Pericardium fibroblast (primary cell): Measurements from ENCODE around the gene LARP1. TPM values are rescaled to one million over a fixed set of nuclear protein-coding genes. Genes with fewer than 3 reads are reported as not detected.

Source experiments
- total RNA-seq: library from RNA; depleted of rRNA; stranded (reverse); fragments of >200 nt; gene quantifications from 2 replicates; pipeline ENCODE4 v1.2.3, GENCODE V29; 2015

LARP1 gene
- 77.5 and 101 TPM in 2 replicates for total RNA-seq

GRCh38 chr5:154755361-154756008 is at the start of gene LARP1:
LARP1 (plus strand) TSS chr5:154755377; CDS start chr5:154755758, 381 bp downstream.

GRCh38 chr5:154850255-154851062 is 95.3 kb downstream of the LARP1 start, which contains the start of gene FAXDC2:
FAXDC2 (minus strand) TSS chr5:154850603; CDS start chr5:154838178, 12,425 bp downstream.

GRCh38 chr5:154858297-154858971 is 103.3 kb downstream of the LARP1 start, which contains the start of gene CNOT8:
CNOT8 (plus strand) TSS chr5:154858627; CDS start chr5:154863279, 4,652 bp downstream.

Other genes starting within 250 kb of the LARP1 start
- gene FAXDC2, start 95.2 kb downstream of the LARP1 start, total RNA-seq: 6.7 and 13.7 TPM in 2 replicates
- 54.9 and 59.7 TPM in 2 replicates for gene CNOT8, start 103.2 kb downstream of the LARP1 start, total RNA-seq
- gene GEMIN5, start 182.8 kb downstream of the LARP1 start, total RNA-seq: 8.6 and 10.7 TPM in 2 replicates
- 12.0 and 35.9 TPM in 2 replicates for gene MRPL22, start 185.7 kb downstream of the LARP1 start, total RNA-seq